Measurements from ENCODE around the gene FAM110A.
"Not testable (repeated sequence)": the region's sequence is repeated elsewhere in the genome, so short reads cannot be mapped to it uniquely, and the experiment has no call there.

The FAM110A gene

DNA sequence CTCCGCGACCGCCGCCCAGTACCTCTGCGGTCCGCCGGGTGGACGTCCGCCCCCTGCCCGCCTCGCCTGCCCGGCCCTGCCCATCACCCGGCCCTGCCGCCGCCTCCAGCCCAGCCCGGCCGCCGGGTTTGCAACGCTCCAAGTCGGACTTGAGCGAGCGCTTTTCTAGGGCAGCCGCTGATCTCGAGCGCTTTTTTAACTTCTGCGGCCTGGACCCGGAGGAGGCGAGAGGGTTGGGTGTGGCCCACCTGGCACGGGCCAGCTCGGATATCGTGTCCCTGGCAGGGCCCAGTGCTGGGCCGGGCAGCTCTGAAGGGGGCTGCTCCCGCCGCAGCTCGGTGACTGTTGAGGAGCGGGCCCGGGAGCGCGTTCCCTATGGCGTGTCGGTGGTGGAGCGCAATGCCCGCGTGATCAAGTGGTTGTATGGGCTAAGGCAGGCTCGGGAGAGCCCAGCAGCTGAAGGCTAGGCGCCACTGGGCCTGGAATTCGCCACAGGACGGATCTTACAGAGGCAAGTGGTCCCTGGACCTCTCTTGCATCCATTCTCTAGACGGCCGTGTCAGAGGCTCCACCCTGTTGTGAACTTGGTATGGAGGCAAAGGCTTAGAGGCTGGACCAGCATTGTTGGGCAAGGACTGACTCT lies 11.8 kb downstream of the FAM110A start:
- no peak for DNase-seq

DNA sequence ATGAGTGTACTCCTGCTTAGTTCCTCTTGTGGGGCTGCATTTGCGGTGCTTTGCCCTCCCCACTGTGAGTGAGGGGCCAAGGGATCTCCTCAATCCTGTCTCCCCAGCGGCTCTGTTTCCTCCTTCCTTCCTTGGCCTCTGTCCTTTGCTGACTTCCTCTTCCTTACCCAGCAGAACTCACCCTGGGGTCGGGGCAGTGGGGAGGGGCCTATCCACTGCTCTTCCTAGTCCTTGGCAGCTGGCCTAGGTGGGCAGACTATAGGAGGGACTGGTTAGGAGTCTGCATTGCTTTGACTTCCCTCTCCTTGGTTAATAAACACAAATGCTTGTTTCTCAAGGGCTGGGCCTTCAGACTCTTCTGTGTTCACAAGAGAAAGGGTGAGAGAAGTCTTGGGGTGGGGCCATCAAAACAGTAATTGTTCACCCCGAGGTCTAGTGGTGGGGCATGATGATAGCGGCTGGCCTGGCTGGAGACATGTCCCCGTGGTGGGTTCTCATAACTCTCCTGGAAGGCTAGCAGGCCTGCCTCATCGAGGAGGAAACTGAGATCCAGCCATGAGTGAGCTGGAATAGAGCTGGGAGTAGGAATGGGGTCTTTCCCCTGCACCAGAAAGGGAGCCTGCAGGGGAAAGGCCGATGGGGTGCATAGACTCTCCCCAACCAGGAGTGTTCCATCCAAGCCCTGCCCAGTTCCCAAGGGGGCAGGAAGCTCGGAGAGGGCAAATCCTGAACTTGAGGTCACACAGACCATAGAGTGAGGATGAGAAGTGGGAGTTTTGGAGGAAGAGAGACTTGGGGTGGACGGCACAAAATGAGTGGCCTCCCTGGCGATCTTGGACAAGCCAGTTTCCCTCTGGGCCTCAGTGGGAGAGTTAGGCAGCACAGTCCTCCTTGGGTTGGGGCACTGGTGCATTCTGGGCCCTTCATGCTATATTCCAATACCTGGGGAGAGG lies 12.7 kb downstream of the FAM110A start:
- no peak for DNase-seq

DNA sequence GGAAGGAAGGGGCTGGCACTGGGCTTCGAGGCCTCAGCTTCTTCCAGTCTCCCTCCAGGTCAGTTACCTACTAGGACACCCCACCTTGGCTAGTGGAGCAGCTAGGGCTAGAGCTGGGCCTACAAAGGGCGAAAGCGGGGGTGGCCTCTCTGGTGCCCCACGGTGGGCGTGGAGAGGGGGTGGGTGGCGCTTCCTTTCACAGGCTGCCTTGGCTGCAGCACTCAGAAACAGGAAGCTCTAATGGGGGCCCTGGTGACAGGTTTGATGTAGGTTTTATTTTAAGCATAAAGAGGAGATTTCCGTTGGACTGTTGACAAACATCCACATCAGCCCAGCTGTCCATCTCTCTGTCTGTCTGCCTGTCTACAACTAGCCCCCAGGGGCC lies 13.4 kb downstream of the FAM110A start:
- no peak for DNase-seq

DNA sequence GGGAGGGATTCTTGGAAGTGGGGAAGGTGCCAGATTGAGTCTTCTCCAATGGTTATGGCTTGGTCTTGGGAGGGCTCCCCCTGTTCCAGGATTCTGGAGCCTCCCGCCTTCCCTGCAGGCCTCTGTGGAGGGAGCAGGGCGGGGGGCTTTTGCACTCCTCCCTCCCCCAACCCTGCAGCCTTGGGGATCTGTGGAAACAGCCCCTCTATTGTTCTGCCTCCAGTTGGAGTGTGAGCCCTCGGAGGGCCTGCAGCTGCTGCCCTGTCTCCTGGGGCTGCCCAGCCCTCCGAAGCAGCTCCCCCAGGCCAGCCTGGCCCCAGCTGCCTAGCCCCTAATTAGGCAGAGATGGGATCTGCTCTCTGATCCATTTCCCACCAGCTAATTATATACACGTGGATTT lies 14.7 kb downstream of the FAM110A start:
- no peak for DNase-seq

DNA sequence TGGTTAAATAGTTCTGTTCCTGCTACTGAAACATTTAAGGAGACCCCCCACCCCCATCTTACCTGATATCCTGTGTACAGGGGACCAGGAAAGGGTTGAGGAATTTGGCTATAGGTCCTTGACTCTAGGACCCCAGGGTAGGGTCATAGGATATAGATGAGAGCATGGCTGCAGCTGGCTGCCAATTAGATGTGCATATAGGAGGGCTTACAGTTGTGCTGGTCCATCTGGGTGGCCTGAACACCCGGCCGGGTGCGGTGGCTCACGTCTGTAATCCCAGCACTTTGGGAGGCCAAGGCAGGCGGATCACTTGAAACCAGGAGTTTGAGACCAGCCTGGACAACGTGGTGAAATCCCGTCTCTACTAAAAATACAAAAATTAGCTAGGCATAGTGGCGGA lies 15.2 kb downstream of the FAM110A start:
- not testable (repeated sequence) for DNase-seq

DNA sequence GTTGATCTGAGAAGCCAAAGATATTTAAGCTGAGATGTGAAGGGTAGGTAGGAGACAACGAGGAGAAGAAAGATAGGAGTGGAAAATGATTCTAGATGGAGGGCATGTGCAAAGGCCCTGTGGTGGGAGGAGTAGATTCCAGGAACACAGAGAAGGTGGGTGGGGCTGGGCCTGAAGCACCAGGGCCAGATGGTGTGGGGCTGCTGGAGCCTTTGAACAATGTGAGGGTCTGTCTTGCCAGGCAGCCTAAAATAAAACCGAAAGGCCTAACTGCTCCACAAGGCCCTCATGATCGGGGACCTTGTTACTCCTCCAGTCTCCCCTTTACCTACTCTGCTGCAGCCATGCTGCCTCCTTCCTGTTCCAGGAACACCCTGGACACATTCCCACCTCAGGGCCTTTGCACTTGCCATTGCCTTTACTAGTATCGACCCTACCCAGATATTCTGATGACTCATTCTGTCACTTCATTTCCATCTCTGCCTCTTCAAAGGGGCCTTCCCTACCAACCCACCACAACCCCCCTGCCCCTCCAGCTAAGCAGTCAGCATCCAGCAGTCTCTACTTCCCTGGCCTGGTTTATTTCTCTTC lies 20.0 kb downstream of the FAM110A start:
- no peak for DNase-seq

DNA sequence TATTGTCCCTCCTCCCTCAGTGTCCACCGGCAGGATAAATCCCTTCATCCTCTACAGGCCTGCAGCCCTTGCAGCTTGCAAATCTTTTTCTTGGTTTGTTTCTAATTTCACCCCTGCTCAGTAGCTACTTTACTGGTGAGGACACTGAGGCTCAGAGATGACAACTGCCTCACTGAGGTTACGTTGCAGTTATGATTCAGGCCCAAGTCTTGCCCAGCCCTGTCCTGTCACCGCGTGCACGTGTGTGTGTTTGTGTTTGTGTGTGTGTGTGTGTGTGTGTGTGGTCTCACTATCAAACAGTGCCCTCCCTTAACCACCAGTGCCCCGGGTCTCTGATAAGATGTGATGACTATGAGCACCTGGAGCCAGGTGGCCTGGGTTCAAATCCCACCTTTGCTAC lies 21.1 kb downstream of the FAM110A start:
- no peak for DNase-seq

DNA sequence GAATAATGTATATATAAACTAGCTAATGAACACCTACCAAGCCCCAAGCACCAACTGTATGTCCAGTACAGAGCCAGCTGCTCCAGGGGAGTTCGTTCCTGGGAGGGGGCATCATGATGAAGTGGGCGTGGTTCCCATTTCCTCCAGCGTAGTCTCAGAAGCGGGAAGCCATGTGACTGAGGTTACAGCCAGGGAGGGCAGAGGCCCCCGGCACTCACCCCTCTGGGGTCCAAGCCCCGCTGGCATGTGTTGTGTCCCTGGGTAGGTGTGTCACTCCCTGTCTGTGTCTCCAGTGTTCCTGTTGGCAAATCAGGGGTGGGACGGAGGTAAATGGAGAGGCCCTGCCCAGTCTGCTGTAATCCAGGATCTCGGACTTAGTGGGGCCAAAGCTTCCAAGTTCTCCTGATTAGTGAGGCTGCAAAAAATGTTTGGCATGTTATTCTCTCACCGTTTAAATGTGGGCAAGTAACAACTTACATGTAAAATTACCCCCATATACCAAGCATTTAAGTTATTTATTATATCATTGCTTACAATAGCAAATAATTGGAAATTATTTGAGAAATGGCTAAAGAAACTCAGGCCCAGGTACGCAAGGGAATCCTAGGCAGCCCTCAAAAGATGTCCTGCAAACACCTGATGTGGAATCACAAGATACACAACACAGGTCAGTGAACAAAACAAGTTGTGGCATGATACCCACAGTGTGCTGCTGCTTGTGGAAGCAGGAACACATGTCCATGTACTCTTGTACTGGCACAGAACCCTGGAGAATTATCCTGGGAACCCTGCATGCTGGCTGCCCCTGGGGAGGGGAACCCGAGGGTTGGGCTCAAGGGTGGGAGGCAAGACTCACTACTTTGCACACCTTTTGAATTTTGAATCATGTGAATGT lies 22.2 kb downstream of the FAM110A start:
- no peak for DNase-seq

DNA sequence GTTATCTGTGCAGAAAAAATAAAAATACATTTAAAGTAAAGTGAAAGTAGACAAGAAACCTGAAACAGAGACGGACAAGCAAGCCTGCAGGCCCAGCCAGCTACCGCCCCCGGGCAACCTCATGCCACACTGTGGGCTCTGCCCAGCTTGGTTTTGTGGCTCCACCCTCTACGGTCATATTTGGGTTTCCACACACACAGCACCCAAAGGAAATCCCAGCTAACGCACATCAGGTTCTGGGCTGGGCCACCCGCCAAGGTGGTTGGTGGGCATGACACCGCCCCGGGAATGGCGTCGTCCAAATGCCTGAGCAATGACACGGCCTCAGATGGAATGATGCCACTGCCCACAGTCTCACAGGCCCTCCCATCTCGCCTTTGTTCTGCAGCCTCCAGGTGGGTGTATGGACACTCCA lies 22.9 kb downstream of the FAM110A start:
- DNase-seq = peak; percentile 61

DNA sequence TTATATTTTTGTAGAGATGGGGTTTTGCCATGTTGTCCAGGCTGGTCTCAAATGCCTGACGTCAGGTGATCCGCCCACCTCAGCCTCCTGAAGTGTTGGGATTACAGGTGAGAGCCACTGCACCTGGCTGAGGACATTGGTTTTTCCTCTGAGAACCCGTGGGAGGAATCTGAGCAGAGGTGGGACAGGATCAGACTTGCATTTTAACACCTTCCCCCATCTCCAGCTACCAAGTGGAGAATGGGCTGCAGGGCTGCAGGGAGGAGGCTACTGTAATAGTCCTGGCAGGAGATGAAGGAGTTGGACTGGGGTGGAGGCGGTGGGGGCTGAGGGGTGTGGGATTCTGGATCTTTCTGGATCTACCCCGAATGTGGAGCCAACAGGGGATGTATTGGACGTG lies 24.5 kb downstream of the FAM110A start:
- DNase-seq = no peak

DNA sequence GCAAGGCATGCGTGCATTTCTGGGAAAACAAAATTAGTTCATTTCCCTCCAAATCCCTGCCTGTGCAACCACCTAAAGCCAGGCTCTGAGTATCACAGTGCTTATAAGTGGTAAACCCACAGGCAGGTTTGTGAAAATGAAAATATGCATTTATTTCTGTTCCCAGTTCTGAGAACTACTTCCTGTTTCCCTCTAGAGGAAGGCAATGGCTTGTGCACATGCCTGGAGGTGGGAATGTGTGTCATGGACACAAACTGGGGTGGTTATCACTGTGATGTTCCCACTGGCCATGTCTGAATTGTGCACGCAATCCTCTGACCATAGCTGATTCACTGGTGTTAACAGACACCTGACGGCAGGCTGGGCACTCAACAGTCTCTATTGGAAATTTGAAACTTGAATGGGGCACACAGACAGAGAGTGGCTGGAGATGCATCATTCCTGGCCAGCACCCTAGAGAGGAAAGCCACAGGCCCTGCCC lies 26.3 kb downstream of the FAM110A start:
- DNase-seq = peak; percentile 62

DNA sequence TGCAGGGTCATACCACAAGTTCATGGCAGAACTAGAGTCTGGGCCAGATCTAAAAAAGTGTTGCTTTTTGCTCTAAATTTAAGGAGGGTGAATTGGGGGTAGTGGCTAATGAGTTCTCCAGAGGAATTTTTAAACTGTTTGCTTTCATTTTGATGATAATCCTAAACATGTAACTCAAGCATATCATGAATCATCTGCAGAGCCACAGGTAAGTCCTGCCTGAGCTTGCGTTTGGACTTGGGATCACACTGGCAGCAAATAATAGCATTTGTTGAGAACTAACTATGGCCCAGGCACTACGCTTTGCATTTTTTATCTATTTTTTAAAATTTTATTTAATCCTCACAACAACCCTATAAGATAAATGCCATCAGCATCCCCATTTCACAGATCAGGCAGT lies 27.4 kb downstream of the FAM110A start:
- no peak for DNase-seq

DNA sequence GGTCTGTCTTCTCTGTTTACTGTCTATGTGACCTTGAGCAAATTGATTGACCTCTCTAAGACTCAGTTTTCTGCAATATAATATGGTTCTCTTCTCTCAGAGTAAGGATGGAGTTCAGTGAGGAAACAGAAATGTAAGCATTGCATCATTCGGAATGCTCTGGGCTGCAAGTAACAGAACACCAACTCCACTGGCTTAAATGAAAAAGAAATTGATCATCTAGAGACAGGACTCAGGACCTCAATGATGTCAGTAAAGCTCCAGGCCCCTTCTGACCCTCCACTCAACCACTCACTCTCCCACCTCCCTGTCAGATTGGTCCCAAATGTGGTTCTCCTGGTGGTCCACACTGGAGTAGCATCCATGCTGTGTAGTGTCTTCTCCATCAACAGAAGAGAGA lies 31.9 kb downstream of the FAM110A start:
- no peak for DNase-seq

DNA sequence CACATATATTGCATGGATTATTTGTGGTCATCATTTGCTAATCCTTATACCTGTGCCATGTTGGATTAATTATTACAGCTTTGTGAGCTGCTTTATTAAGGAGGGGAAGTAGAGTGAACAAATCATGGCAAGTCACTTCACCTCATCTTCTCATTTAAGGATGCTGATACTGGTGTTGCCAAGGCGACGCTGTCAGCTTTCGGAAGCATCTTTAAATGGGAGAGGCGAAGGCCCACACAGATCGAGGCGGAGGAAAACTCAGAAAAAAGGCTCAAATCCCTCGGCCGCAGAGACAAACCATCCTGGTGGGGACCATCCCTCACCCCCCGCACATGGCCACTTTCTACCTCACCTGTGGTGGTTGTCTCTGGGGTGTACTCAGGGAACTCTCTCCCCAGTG lies 34.8 kb downstream of the FAM110A start:
- DNase-seq = no peak

DNA sequence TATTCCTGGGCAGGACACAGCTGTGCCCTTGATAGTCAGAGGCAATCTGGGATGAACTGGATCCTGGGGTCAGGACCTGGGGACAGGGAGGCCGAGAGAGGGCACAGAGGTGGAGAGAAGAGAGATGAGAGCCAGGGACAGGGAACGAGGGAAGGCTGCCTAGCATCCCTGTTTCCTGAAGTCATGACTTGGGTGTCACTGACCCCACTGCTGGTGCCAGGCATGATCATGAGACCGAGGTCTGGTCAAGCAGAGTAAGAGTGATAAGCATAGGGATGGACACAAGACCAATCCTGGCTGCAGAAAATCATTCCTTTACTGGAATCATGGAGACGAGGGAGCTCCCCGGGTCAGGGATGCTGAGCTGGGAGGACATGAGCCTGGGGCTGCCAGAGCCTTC lies 36.1 kb downstream of the FAM110A start:
- DNase-seq = no peak

DNA sequence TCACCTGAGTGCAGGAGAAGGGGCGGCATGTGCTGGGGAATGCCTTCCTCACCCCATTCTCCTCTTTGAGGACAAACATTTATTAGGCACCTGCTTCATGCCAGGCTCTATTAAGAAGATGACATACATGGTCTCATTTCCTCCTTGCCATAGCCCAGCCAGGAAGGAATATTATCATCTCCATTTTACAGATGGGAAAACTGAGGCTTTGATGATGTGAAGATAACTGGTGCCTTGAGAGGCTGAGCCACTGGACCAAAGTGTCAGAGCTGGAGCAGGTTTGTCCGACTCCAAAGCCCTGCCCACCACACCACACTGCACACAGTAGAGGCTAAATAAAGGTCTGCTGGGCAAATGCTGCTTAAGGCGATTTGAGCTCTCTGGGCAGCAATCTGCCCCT lies 37.2 kb downstream of the FAM110A start:
- DNase-seq = no peak

DNA sequence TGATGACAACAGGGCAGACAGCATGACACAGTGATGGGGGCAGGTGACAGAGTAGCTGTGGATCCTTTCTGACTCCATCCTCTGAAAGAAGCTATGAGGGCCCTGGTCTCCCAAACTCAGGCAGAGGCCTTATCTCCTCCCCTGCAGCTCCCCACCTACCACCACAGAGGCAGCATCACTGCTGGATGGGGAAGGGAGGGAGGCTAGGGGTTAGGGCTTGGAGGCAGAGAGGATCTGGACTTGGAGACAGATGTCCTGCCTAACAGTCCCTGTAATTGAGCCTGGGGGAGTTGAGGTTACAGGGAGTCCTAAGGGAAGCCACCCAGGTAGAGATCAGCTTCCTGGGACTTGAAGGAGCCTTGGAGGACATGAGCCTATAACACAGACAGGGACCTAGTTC lies 37.9 kb downstream of the FAM110A start:
- DNase-seq = no peak

DNA sequence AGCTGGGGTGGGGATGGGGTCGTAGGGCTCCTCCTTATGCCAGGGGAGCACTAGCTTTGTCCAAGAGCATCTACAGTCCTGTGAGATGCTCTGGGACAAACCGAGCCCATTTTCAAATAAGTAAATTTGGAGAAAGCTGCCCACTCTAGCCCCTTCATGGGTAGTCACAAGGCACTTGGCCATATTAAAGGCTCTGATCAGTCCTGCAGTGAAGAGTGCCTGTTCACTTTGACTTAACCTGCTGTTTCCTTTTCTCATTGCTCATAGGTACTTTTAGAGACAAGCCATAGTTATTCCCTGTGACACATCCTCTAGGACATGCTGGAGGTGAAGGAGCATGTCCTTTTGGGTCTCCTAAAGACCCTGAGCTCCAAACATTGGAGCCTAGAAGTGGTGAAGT lies 38.4 kb downstream of the FAM110A start:
- DNase-seq = no peak

DNA sequence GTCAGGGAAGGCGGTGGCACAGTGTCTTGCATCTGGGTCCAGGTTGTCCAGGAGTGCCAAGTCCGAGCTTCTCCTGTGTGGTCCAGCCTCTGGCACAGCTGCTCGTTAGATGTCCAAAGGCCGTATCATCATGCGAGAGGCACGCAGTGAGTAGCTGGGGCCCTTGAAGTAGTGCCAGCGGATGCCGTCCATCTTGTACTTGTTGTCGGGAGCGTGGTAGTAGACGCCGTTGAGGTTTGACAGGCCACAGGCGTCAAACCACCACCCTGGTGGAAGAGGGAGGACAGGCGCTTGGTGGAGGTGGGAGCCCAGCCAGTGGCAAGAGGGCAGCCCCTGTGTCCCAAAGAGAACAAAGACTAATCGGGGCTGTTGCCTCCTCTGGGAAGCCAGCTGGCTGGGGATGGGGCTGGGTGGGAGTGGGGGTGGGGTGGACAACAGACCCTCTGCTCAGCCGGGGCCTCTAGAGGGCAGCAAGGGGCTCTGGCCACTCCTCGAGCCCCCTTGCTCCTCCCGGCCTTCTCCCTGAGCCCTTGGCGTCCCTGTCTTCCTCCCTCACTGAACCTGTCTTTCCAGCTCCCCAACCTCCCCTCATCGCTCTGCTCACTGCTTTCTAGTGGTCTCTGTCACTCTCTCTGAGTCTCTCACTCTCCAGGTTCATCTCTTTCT lies 39.5 kb downstream of the FAM110A start:
- no peak for DNase-seq

DNA sequence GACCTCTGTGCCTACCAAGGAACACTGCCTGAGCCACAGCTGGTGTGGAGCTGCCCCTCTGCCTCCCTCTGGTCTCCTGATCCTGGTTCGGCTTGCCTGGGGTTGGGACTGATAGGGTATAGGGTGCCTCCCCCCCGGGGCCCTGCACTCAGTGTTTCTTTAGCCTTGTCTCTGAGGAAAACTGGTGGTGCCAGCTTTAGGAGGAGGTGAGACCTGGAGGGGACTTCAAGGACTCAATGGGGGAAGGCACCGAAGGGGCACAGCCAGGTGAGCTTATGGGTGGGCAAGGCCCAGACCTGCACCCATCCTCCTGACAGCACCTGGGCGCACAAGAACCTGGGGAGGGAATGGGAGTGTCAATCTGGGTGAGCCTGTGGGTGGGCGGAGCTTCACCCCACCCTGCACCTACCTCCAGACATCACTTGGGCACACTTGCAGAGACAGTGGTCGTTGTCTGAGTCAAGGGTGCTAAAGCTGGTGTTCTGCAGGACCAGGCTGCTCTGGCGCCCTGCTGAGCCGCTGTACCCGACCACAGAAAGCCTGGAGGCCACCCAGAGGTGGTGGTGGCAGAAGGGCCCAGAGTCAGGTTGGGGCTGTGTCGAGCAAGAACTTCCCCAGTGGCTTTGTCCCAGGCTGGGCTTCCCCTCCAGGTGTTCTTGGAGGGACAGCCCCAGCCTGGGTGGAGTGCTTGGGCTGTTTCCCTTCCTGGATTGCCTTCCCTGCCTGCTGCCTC lies 40.5 kb downstream of the FAM110A start:
- no peak for DNase-seq

DNA sequence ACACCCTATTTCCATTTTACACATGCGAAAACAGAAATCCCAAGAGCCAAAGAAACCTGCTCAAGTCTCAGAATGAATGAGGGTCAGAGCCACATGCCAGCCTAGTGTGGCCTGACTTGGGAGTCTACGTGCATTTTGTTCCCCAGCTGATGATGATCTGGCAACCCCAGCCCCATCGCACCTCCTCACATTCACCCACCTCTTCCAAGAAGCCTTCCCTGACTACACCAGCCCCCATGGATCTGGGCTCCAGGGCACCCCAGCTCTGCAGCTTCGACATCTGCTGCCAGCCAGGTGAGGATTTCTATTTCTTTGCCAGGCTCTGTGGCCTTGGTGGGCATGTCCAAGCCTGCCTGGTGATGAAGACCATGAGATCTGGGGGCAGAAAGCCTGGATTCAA lies 41.6 kb downstream of the FAM110A start:
- DNase-seq = no peak

DNA sequence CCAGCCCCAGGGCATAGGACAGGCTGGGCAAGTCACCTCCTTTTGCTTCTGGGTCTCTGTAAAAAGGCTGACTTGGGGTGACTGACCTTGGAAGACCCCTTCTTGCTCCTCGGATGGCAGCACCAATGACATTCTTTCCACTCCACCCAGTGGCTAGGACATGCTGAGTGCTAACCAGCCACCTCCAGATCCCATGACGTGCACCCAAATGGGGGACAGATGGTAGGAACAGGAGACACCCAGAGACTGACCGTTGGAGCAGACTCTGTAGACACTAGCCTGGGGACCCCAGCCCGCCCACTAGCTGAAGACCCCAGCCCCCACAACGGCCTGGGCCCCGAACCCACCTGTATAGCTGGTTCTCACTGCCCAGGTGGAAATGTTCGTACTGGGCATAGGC lies 44.3 kb downstream of the FAM110A start:
- DNase-seq = no peak

Measured in activated CD4-positive, alpha-beta T cell treated with anti-CD3 and anti-CD28 coated beads, Interleukin-2, amount 50 U/mL, for 16 hours (primary cell).